GM21619 (cell line): ENCODE measurements around the gene CDK19.
A peak's percentile ranks its signal among the peaks of the same experiment; 100 is the strongest.
"Not testable (repeated sequence)": the region's sequence is repeated elsewhere in the genome, so short reads cannot be mapped to it uniquely, and the experiment has no call there.

Experiments used
- ATAC-seq: cut with Tn5 transposase; IDR thresholded peaks from one replicate; pipeline ENCODE4 v1.9.1; 2021; ENCODE audit not compliant: unreplicated experiment

CDK19 gene

DNA sequence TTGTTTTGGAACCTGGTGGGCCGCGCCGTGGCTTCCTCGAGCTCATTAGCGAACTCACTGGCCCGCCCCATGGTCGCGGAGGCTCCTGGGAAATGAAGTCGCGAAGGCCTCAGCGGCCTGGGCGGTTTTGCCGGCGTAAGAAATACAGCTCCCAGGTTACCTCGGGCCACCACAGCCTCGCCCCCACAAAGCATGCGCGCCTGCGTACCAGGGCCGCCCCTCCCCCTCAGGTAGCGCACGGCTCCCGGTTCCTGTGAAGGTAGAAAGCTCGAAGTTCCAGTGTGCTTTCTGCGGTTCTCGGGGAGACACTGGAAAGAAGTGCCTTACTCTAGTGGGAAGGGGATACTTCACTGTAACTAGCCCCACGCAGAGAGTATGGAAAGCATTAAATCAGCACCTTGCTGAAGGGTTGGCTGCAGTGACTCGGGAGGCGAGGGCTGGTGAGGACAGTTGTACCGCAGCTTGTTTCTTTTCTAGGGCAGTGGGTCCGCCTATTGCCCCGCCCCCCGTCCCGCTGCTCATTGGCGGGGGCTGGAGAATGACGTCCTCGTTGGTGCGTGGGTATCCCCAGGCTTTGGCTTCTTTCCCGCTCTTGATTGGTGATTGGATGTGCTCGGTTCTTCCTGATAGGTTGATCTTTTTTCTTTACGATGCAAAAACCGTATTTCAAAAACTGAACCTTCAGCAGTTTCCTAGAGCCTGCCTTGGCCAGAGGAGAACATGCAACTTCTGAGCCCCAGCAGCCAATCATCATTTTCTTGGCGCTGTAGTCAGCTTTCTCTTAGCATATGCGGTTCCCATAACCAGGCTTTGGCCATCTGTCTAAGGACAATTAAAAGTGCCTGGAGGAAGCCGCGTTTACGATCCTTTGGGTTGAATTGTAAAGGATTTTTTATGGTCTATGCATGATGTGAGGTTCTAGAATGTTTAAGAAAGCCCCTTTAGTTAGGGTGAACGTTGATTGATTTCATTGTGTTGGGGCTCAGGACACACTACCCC, at the start of gene CDK19:
TSS of gene CDK19 (minus strand) at position 59 of the 999 bp plus-strand sequence. CDS start 333 bp downstream, outside the sequence.
- peak; percentile 71 for ATAC-seq

DNA sequence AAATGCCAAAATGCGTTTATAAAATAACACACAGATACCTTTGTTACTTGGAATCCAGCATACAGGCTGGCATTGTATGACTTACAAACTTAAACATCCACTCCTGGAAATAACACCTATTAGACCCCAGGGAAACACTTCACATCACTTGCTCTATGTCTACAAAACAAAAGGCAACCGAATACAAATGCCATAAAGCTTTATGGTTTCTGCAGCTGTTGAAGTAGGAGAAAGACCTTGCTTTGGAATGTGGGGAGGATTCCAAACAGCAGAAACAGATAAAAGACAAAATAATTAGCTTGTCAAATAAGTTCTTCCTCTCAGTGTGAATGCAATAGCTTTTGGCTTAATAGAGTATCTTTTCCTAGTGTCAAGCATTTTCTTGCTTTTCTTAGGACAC, 49.6 kb upstream of the CDK19 start:
- no peak for ATAC-seq

DNA sequence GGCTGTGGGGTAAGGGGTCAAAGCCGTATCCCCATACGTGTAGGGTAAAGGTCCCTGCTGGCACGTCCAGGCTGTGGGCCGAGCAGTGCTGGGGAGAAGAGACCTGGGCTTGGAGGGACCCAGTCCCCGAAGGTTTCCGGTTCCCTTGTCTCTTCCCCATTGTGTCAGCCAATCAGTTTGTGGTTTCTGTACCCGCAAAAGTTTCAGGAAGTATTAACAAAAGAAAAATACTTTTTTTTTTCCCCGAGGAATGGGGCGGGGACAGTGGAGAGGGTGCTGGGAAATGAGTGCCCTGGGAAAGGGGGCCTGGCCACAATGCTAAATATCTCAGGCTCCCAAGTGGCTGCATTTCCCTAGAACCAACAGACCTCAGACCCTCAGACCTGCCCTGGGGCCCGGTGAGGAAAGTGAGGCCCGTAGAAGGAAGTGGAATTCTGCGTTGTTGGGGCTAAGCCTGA, 44.1 kb upstream of the CDK19 start:
- ATAC-seq: no peak

DNA sequence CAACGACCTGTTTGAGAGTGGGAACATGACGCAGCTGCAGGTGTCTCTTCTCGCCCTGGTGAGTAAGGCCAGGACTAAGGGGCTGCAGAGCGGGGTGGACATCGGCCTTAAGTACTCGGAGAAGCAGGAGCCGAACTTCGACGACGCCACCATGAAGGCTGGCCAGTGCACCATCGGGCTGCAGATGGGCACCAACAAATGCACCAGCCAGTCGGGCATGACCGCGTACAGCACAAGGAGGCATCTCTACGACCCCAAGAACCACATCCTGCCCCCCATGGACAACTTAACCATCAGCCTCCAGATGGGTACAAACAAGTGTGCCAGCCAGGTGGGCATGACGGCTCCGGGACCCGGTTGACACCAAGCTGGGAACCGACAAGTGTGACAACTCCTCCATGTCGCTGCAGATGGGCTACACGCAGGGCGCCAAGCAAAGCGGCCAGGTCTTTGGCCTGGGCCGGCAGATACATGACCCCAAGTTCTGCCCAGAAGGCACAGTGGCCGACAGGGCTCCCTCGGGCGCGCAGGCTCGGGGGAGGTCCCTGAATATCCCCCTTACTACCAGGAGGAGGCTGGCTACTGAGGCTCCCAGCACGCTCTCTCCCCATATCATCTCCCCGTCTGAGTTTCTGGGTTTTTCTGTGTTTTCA, 43.4 kb upstream of the CDK19 start:
- no peak for ATAC-seq

DNA sequence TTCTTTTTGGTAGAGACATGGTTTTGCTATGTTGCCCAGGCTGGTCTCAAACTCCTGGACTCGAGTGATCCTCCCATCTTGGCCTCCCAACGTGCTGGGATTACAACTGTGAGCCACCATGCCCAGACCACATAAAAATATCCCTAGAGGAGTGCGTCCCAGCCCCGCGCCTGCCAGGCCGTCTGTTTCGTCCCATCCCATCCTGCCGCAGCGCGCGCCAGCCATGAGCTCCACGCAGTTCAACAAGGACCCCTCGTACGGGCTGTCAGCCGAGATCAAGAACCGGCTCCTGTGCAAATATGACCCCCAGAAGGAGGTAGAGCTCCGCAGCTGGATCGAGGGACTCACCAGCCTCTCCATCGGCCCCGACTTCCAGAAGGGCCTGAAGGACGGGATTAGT, 42.7 kb upstream of the CDK19 start:
- ATAC-seq: no peak

DNA sequence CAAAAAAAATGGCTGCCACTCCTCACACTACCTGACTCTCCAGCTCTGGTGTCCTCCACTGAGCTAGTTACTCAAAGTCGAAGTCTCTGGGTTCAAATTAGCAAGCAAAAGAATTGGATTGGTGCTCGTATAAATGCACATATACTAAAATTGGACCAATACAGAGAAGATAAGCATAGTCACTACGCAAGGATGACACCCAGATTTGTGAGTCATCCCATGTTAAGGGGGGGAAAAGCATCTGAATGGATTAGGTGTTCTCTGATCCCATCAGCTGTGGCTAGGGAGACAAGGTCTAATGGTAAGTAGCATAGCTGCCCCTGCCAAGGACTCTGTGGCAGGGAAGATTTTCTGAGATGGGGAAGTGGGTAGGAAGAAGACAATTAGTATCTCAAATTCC, 41.0 kb upstream of the CDK19 start:
- ATAC-seq: no peak

DNA sequence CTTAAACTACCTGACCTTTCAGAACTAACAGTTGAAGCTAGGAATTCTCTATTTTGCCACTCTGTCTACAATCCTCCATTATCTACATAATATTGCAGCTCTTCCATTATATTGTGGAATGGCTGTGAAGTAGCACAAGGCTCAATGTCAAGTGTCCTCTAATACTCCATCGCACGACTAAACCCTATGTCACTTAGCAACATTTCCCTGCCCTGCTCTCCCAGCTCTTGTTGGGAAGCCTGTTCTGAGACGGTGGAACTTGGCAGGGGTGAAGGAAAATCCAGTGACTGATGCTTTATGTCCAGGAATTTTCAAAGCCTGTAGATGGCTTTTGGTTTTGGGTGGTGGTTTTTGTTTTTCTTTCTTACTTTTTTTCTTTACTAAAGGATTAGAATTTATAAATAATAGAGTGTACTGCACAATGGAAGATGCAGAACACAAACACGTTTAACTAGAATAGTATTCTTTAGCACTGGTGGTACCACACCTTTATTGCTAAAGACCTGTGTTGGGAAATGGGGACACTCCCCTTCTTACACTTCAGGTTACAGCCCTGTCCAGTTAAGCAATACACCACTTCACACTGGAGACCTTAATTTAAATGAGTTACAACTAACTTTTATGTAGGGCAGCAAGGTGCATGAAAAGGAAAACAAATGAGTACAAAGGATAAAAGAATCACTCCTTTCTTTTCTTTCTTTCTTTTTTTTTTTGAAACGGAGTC, 38.6 kb upstream of the CDK19 start:
- no peak for ATAC-seq

DNA sequence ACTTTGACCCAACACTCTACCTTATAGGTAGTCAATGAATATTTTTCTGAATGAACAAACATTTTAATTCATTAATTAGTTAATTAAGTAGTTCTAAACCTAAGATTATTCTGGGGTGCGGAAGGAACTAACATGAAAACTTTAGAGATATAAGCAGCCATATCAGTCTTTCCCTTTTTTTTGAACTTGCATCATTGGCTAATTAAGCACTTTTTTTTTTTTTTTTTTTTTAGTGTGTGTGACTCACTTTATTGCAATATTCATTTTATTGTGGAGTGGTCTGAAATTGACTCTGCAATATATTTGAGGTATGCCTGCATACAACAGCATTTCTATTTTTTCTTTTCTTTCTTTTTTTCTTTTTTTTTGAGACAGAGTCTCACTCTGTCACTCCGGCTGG, 37.5 kb upstream of the CDK19 start:
- no peak for ATAC-seq

DNA sequence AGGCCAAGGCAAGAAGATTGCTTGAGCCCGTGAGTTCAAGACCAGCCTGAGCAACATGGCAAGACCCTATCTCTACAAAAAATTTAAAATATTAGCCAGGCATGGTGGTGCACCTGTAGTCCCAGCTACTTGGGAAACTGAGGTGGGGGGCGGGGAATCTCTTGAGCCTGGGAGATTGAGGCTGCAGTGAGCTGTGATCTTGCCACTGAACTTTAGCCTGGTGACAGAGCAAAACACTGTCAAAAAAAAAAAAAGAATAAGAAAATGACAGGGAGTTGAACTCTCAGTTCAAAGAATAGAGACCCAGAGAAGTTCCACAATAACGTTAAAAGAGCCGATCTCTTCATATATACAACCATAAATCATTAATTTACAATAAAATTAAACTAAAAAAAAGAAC, 34.5 kb upstream of the CDK19 start:
- ATAC-seq: no peak

DNA sequence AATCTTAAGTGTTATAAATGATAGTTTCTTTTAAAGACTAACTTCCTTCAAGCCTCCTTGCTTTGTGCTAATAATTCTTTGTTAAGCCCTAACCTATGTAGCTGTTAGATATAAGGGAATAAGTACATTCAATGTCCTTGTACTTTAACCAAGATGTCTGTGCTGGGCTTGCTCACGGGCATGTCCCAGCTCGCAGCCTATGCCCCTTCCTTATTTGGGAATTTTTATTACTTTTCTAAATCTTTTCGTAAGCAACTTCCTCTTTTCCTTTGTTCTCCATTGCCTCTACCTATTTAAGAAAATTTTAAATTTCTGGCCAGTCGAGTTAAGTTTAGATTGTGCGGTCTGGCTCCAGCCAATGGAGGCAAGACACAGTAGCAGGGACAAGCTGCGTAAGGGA, 26.0 kb upstream of the CDK19 start:
- ATAC-seq: no peak

DNA sequence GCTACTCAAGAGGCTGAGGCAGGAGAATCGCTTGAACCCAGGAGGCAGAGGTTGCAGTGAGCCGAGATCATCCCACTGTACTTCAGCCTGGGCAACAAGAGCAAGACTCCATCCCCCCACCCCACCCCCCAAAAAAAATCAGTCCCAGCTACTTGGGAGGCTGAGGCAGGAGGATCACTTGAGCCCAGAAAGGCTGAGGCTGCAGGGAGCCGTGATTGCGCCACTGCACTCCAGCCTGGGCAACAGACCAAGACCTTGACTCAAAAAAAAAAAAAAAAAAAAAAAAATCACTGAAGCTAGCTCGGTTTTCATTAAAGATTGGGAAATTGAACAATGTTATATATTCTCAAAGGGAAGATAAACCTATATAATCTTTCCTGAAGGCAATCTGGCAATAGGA, 20.5 kb upstream of the CDK19 start:
- not testable (repeated sequence) for ATAC-seq

DNA sequence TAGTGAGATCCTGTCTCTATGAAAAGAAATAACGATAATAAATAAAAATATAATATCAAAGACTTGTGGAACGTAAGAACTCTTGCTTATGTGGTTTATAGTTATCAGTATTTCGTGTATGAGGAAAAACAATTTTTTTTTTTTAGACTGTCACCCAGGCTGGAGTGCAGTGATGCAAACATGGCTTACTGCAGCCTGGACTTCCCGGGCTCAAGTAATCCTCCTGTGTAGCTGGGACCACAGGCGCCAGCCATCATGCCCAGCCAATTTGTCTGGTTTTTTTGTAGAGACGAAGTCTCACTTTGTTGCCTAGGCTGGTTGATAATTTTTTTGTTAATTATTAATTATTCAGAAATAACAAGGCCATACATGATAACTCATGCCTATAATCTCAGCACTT, 18.6 kb upstream of the CDK19 start:
- ATAC-seq: no peak

DNA sequence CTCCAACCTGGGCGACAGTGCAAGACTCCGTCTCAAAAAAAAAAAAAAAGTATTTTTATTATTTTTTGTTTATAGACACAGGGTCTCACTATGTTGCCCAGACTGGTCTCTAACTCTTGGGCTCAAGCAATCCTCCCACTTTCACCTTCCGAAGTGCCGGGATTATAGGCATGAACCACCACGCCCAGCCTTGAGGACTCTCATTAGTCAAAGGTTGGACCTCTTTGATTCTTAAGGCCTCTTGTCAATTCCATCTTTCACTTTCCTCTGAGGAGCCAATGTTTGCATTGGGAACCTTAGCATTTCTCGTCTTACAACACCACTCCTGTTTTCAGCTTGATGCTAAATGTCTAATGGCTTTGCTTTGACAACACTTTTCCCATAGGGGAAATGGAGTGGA, 16.1 kb upstream of the CDK19 start:
- ATAC-seq: no peak

DNA sequence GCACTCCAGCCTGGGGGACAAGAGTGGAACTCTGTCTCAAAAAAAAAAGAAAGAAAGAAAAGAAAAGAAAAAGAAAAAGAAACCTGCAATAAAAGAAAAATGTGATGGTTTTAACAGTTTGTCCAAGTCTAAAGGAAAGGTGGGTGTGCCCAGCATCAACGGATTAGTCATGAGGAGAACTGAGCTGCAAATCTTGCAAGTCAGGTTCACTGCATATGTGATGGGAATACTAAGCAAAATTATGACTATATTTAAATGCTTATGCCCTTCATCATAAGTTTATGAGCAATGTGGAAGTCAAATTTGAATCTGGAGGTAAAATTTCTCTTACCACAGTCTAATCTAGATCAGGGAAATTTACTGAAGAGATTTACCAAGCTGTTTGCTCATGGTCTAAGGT, 13.1 kb upstream of the CDK19 start:
- ATAC-seq: no peak

DNA sequence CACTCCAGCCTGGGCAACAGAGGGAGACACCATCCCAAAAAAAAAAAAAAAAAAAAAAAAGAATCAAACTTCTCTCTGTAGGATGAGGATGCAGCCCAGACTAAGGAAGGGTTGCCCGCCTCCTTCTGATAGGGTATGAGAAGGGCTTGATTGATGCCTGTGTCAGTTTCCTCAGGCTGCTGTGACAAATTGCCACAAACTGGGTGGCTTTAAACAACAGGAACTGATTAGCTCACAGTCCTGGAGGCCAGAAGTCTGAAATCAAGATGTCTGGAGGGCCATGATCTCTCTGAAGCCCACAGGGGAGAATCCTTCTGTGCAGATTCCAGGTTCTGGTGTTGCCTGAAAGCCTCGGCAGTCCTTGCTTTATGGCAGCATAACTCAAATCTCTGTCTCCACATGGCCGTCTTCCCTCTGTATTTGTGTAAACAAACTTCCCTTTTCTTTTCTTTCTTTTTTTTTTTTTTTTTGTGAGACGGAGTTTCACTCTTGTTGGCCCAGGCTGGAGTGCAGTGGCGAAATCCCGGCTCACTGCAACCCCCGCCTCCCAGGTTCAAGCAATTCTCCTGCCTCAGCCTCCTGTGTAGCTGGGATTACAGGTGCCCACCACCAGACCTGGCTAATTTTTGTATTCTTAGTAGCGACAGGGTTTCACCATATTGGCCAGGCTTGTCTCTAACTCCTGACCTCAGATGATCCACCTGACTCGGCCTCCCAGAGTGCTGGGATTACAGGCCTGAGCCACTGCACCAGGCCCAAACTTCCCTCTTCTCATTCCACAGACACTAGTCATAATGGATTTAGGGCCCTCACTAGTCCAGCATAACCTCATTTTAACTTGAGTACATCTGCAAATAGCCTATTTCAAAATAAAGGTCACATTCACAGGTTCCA, 11.2 kb upstream of the CDK19 start:
- ATAC-seq: no peak

DNA sequence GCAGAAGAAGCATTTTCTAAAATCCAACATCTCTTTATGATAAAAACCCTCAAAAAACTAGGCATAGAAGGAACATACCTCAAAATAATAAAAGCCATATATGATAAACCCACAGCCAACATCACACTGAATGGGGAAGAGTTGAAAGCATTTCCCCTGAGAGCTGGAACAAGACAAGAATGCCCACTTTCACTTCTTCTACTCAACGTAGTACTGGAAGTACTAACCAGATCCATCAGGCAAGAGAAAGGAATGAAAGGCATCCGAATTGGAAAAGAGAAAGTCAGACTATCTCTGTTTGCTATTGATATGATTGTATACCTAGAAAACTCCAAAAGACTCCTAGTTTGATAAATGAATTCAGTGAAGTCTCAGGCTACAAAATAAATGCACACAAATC, 7.9 kb upstream of the CDK19 start:
- no peak for ATAC-seq

DNA sequence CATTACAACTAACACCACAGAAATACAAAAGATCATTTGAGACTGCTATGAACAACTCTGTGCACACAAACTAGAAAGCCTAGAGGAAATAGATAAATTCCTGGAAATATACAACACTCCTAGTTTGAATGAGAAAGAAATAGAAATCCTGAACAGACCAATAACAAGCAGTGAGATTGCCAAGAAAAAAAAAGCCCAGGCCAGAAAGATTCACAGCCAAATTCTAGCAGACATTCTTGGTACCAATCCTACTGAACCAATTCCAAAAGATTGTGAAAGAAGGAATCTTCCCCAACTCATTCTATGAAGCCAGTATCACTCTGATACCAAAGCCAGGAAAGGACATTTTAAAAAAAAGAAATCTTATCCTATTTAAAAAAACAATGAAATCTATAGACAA, 7.0 kb upstream of the CDK19 start:
- ATAC-seq: no peak

DNA sequence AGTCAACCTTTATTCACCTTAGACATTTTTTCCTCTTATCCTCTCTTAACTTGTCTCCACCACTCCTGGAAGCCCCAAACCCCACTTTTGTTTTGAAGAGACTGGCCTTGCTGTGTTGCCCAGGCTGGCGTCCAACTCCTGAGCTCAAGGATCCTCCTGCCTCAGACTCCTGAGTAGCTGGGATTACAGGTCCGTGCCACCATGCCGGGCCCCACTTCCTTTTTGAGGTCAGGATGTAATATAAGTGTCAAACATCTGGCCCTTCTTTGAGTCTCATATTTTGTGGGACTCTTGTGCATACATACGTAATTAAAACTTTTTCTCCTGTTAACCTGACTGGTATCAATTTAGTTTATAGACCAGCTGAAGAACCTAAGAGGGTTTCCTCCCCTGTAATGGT, 1.4 kb upstream of the CDK19 start:
- no peak for ATAC-seq

DNA sequence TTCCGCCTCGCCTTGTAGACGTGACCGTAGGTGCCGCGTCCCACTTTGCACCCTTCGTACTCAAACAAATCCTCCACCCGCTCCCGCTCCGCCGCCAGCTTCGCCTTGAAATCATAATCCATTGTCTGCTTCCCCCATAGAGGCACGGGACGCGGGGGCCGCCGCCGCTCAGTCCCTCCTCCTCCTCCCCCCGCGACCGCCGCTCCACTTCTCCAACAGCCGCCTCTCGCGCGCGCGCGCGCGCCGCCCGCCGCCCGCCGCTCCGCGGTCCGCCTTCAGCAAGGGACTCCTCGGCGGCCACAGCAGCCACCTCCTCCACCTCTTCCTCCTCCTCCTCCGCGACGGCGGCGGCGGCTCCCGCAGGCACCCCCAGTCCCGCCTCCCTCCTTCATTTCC, 256 bp downstream of the CDK19 start:
- ATAC-seq: no peak
